ENCODE measurements around the gene CDKAL1. TPM values are rescaled to one million over a fixed set of nuclear protein-coding genes. Genes with fewer than 3 reads are reported as not detected.
"Not testable (repeated sequence)": the region's sequence is repeated elsewhere in the genome, so short reads cannot be mapped to it uniquely, and the experiment has no call there.

CDKAL1 gene
- total RNA-seq, 1 experiment from 2014 or later = 16.1 TPM

GRCh38 chr6:20498041-20498385 lies 36.2 kb upstream of the CDKAL1 start:
- BruUV-seq (replicated peaks) = no TSS peak

GRCh38 chr6:20509212-20509611 lies 25.0 kb upstream of the CDKAL1 start:
- TF ChIP-seq CTCF (conservative IDR thresholded peaks at IDR 0.05) = no peak
- no peak for TF ChIP-seq EZH2 (IDR thresholded peaks at IDR 0.05; ENCODE audit: low read depth)
- Histone ChIP-seq H2AFZ (no peak overlapping the region), H3K79me2 (ENCODE audit: low read depth) (no peaks in the 10 kb centered on the region), H3K9me3 (ENCODE audit: insufficient read depth, low read depth) (no peaks in the 10 kb centered on the region), H3K27me3 (ENCODE audit: insufficient read depth, low read depth) (no peaks in the 10 kb centered on the region), H3K36me3 (ENCODE audit: low read depth) (no peaks in the 10 kb centered on the region), H3K4me1 (replicated peaks; ENCODE audit: insufficient read depth) (no peaks in the 10 kb centered on the region), H3K9me2 (ENCODE audit: insufficient read depth) (no peaks in the 10 kb centered on the region), H3K27ac (no peak overlapping the region), H3K4me3 (no peak overlapping the region), H4K20me1 (ENCODE audit: insufficient read depth) (no peaks in the 10 kb centered on the region), H3K4me2 (no peak overlapping the region), H3F3A (ENCODE audit: insufficient read depth, low read depth) (no peaks in the 10 kb centered on the region)
- CTCF ChIA-PET = no interaction called here
- intact Hi-C loops (cut with micrococcal nuclease; ENCODE audit: unreplicated experiment) = no loop called here
- POLR2A ChIA-PET (ENCODE audit: unreplicated experiment) = no interaction called here
- no peak for DNase-seq
- no TSS peak for BruUV-seq (replicated peaks)

More at GRCh38 chr6:20498041-20498385, 36.2 kb upstream of the CDKAL1 start:
- no peaks in the 10 kb centered on the region for H3K9me2 ChIP-seq (ENCODE audit: insufficient read depth)
- H3K4me2 ChIP-seq = no peak overlapping the region
- intact Hi-C loops (cut with micrococcal nuclease; ENCODE audit: unreplicated experiment) = no loop called here
- H3K36me3 ChIP-seq (ENCODE audit: low read depth) = no peaks in the 10 kb centered on the region
- no peak overlapping the region for H3K27ac ChIP-seq
- DNase-seq = no peak
- ChIA-PET CTCF (no interaction called here), POLR2A (ENCODE audit: unreplicated experiment) (no interaction called here)
- no peak for TF ChIP-seq CTCF (conservative IDR thresholded peaks at IDR 0.05)
- TF ChIP-seq EZH2 (IDR thresholded peaks at IDR 0.05; ENCODE audit: low read depth) = no peak
- H3F3A ChIP-seq (ENCODE audit: insufficient read depth, low read depth) = no peaks in the 10 kb centered on the region
- H3K9me3 ChIP-seq (ENCODE audit: insufficient read depth, low read depth) = no peaks in the 10 kb centered on the region
- H3K4me3 ChIP-seq = no peak overlapping the region
- no peaks in the 10 kb centered on the region for H3K4me1 ChIP-seq (replicated peaks; ENCODE audit: insufficient read depth)
- H3K79me2 ChIP-seq (ENCODE audit: low read depth) = no peaks in the 10 kb centered on the region
- H2AFZ ChIP-seq = no peak overlapping the region
- no peaks in the 10 kb centered on the region for H3K27me3 ChIP-seq (ENCODE audit: insufficient read depth, low read depth)
- H4K20me1 ChIP-seq (ENCODE audit: insufficient read depth) = no peaks in the 10 kb centered on the region

GRCh38 chr6:20511852-20512251 lies 22.4 kb upstream of the CDKAL1 start:
- intact Hi-C loops (cut with micrococcal nuclease; ENCODE audit: unreplicated experiment) = no loop called here
- no peaks in the 10 kb centered on the region for H3K79me2 ChIP-seq (ENCODE audit: low read depth)
- H3K9me2 ChIP-seq (ENCODE audit: insufficient read depth) = no peaks in the 10 kb centered on the region
- H3F3A ChIP-seq (ENCODE audit: insufficient read depth, low read depth) = peaks cover 4% of the 10 kb centered on the region; the same call in 1 of the 2 replicates
- DNase-seq = no peak
- H3K27me3 ChIP-seq (ENCODE audit: insufficient read depth, low read depth) = no peaks in the 10 kb centered on the region
- no peak overlapping the region for H3K27ac ChIP-seq
- H3K4me2 ChIP-seq = no peak overlapping the region
- H3K36me3 ChIP-seq (ENCODE audit: low read depth) = no peaks in the 10 kb centered on the region
- no peak overlapping the region for H3K4me3 ChIP-seq
- ChIA-PET POLR2A (ENCODE audit: unreplicated experiment) (no interaction called here), CTCF (no interaction called here)
- no TSS peak for BruUV-seq (replicated peaks)
- peaks cover 17% of the 10 kb centered on the region for H3K4me1 ChIP-seq (replicated peaks; ENCODE audit: insufficient read depth)
- no peak overlapping the region for H2AFZ ChIP-seq
- no peaks in the 10 kb centered on the region for H3K9me3 ChIP-seq (ENCODE audit: insufficient read depth, low read depth)
- TF ChIP-seq CTCF (conservative IDR thresholded peaks at IDR 0.05) (no peak), EZH2 (IDR thresholded peaks at IDR 0.05; ENCODE audit: low read depth) (no peak)
- no peaks in the 10 kb centered on the region for H4K20me1 ChIP-seq (ENCODE audit: insufficient read depth)

- DNase-seq; H3K9me2 ChIP-seq (ENCODE audit: insufficient read depth); CTCF ChIA-PET; H4K20me1 ChIP-seq (ENCODE audit: insufficient read depth); H2AFZ ChIP-seq; POLR2A ChIA-PET (ENCODE audit: unreplicated experiment); H3K4me2 ChIP-seq; BruUV-seq (replicated peaks); H3K27me3 ChIP-seq (ENCODE audit: insufficient read depth, low read depth); H3K9me3 ChIP-seq (ENCODE audit: insufficient read depth, low read depth); H3K36me3 ChIP-seq (ENCODE audit: low read depth); H3K27ac ChIP-seq; H3K79me2 ChIP-seq (ENCODE audit: low read depth); H3F3A ChIP-seq (ENCODE audit: insufficient read depth, low read depth); H3K4me1 ChIP-seq (replicated peaks; ENCODE audit: insufficient read depth); H3K4me3 ChIP-seq: not testable (repeated sequence)
- intact Hi-C loops (cut with micrococcal nuclease; ENCODE audit: unreplicated experiment) = loop anchor here (5.0 kb wide), 2 partner anchors 313 to 1928 kb away; partner anchors contain the start of gene MBOAT1
These were observed 9.0 kb upstream of the CDKAL1 start for GRCh38 chr6:20525208-20525607.
